Esophagus muscularis mucosa (tissue), 4 donors: ENCODE results near the gene CNTNAP2.

Experiments used
- CTCF ChIP-seq, 3 experiments: fragments of 200-600 bp in 2 of 3; fragments of 450-650 bp in 1 of 3; sonication (generic) in 2 of 3; IDR thresholded peaks; one replicate each; pipeline ENCODE4 v1.5.1; 2017 to 2019; ENCODE audit warnings: antibody characterized with exemption in 3 of 3, mild to moderate bottlenecking in 2 of 3, moderate library complexity in 1 of 3
- EP300 ChIP-seq: sonication (generic); formaldehyde crosslinking; IDR thresholded peaks from one replicate; pipeline ENCODE4 v1.6.1; 2017; ENCODE audit warnings: antibody characterized with exemption
- POLR2A ChIP-seq: fragments of 450-650 bp; IDR thresholded peaks from one replicate; pipeline ENCODE4 v1.6.1; 2017; ENCODE audit warnings: antibody characterized with exemption, moderate library complexity, mild to moderate bottlenecking, low read depth

GRCh38 chr7:147376192-147376591 is 1259.6 kb downstream of the CNTNAP2 start:
- TF ChIP-seq EP300 (no peak), CTCF (IDR thresholded peaks at IDR 0.05) (no peak), POLR2A (no peak)
